Measurements from ENCODE around the gene SKAP1.

Gene SKAP1

DNA sequence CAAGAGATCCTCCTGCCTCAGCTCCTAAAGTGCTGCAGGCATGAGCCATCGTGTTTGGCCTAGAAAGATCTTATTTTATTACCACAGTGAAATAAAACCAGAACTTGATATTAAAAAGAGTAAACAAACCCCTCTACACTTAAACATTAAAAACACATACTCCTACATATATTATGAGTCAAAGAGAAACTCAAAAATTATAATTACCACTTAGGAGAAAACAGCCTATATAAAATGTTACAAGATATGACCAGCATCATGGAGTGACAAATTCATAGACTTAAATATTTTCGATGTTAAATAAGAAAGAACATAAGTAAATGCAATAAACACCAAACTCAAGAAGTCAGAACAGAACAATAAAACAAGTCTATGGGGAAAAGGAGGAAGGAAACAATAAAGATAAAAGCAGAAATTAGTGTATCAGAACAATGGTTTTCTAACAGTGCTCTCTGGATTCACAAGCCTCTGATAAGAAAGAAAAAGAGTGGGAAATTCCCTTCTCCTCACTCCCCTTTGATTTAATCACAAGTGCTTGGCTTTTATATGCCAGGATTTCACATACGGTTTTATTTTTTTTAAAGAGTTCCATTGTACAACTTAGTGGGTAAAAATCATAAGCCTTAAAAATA lies 23.0 kb downstream of the SKAP1 start:
- Histone ChIP-seq H3K36me3 (ENCODE audit: low read length) (no peaks in the 10 kb centered on the region), H3K9me2 (replicated peaks; ENCODE audit: insufficient read depth, low read length) (no peaks in the 10 kb centered on the region), H3K4me2 (ENCODE audit: low read depth, low read length, poor library complexity, severe bottlenecking) (no peak overlapping the region), H3K27ac (ENCODE audit: low read depth, low read length) (no peak overlapping the region), H3K9me3 (ENCODE audit: insufficient read depth, low read length) (no peaks in the 10 kb centered on the region), H3K79me2 (ENCODE audit: insufficient read depth, low read length) (no peaks in the 10 kb centered on the region), H3K27me3 (ENCODE audit: low read length) (no peaks in the 10 kb centered on the region), H4K20me1 (ENCODE audit: low read depth, low read length) (no peaks in the 10 kb centered on the region; the same call in 1 of the 2 replicates), H3K9ac (ENCODE audit: low read length) (no peak overlapping the region), H3K4me3 (ENCODE audit: insufficient read depth, low read length, poor library complexity, severe bottlenecking) (no peak overlapping the region), H2AFZ (ENCODE audit: low read depth, low read length, severe bottlenecking) (no peak overlapping the region), H3F3A (ENCODE audit: insufficient read depth) (no peaks in the 10 kb centered on the region)
- TF ChIP-seq EZH2phosphoT487 (conservative IDR thresholded peaks at IDR 0.05; ENCODE audit: low read length) = no peak
- TF ChIP-seq, protein P1, sequence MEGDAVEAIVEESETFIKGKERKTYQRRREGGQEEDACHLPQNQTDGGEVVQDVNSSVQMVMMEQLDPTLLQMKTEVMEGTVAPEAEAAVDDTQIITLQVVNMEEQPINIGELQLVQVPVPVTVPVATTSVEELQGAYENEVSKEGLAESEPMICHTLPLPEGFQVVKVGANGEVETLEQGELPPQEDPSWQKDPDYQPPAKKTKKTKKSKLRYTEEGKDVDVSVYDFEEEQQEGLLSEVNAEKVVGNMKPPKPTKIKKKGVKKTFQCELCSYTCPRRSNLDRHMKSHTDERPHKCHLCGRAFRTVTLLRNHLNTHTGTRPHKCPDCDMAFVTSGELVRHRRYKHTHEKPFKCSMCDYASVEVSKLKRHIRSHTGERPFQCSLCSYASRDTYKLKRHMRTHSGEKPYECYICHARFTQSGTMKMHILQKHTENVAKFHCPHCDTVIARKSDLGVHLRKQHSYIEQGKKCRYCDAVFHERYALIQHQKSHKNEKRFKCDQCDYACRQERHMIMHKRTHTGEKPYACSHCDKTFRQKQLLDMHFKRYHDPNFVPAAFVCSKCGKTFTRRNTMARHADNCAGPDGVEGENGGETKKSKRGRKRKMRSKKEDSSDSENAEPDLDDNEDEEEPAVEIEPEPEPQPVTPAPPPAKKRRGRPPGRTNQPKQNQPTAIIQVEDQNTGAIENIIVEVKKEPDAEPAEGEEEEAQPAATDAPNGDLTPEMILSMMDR (IDR thresholded peaks at IDR 0.05; ENCODE audit: insufficient read depth, low read length, poor library complexity, severe bottlenecking) = no peak

DNA sequence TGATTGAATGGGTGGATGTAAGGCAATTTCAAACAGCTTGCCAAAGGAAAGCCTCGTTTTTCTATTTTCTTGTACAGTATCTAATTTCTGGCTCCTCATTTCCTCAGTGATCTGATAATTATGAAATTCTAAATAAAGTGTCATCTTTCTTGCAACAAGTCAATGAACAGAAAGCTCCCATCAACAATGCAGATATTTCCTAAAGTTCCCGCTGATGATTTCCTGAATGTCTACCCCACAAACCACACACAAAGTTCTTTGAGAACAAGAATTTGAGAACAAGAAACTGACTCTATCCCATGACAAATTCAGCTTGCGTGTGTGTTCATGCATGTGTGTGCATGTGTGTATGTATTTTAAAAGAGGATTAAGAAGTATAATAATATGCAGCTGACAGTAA lies 35.2 kb downstream of the SKAP1 start:
- Histone ChIP-seq H4K20me1 (ENCODE audit: low read depth, low read length) (no peaks in the 10 kb centered on the region), H3K9me2 (replicated peaks; ENCODE audit: insufficient read depth, low read length) (no peaks in the 10 kb centered on the region), H2AFZ (ENCODE audit: low read depth, low read length, severe bottlenecking) (no peak overlapping the region), H3K9ac (ENCODE audit: low read length) (no peak overlapping the region), H3K27me3 (ENCODE audit: low read length) (no peaks in the 10 kb centered on the region), H3K79me2 (ENCODE audit: insufficient read depth, low read length) (no peaks in the 10 kb centered on the region), H3K27ac (ENCODE audit: low read depth, low read length) (no peak overlapping the region), H3K36me3 (ENCODE audit: low read length) (no peaks in the 10 kb centered on the region), H3F3A (ENCODE audit: insufficient read depth) (no peaks in the 10 kb centered on the region), H3K4me3 (ENCODE audit: insufficient read depth, low read length, poor library complexity, severe bottlenecking) (no peak overlapping the region), H3K4me2 (ENCODE audit: low read depth, low read length, poor library complexity, severe bottlenecking) (no peak overlapping the region), H3K9me3 (ENCODE audit: insufficient read depth, low read length) (no peaks in the 10 kb centered on the region)
- TF ChIP-seq, protein P1 (IDR thresholded peaks at IDR 0.05; ENCODE audit: insufficient read depth, low read length, poor library complexity, severe bottlenecking) = no peak
- no peak for TF ChIP-seq EZH2phosphoT487 (conservative IDR thresholded peaks at IDR 0.05; ENCODE audit: low read length)

DNA sequence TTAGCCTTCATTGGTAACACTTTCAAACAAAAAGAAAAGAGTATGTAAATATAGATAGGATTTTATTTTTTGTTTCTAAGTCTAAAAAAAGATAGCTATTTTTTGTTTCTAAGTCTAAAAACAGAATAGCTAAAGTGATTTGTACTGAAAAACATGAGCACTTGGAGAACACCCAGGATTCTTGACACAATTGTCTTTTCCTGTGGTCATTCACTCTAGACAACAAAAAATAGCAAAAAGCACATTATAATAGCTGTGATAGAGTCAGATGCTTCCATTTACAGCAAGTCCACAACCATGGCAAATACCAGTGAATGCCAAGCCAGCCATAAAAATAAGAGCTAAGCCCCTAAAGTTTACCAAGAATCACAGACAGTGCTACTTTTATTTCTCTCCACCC lies 36.7 kb downstream of the SKAP1 start:
- no peaks in the 10 kb centered on the region for H3K27me3 ChIP-seq (ENCODE audit: low read length)
- H3K79me2 ChIP-seq (ENCODE audit: insufficient read depth, low read length) = no peaks in the 10 kb centered on the region
- no peak overlapping the region for H2AFZ ChIP-seq (ENCODE audit: low read depth, low read length, severe bottlenecking)
- no peaks in the 10 kb centered on the region for H3K36me3 ChIP-seq (ENCODE audit: low read length)
- H3K9me2 ChIP-seq (replicated peaks; ENCODE audit: insufficient read depth, low read length) = no peaks in the 10 kb centered on the region
- H3K9me3 ChIP-seq (ENCODE audit: insufficient read depth, low read length) = no peaks in the 10 kb centered on the region
- no peak overlapping the region for H3K9ac ChIP-seq (ENCODE audit: low read length)
- no peak for TF ChIP-seq EZH2phosphoT487 (conservative IDR thresholded peaks at IDR 0.05; ENCODE audit: low read length)
- TF ChIP-seq, protein P1 (IDR thresholded peaks at IDR 0.05; ENCODE audit: insufficient read depth, low read length, poor library complexity, severe bottlenecking) = no peak
- H3K27ac ChIP-seq (ENCODE audit: low read depth, low read length) = no peak overlapping the region
- H4K20me1 ChIP-seq (ENCODE audit: low read depth, low read length) = no peaks in the 10 kb centered on the region
- no peak overlapping the region for H3K4me2 ChIP-seq (ENCODE audit: low read depth, low read length, poor library complexity, severe bottlenecking)
- H3K4me3 ChIP-seq (ENCODE audit: insufficient read depth, low read length, poor library complexity, severe bottlenecking) = no peak overlapping the region
- no peaks in the 10 kb centered on the region for H3F3A ChIP-seq (ENCODE audit: insufficient read depth)

All from SU-DHL-6 (cell line).